HAP-1 (cell line): Measurements from ENCODE around the gene SLC16A7.
"Not testable (repeated sequence)": the region's sequence is repeated elsewhere in the genome, so short reads cannot be mapped to it uniquely, and the experiment has no call there.

ENCODE experiments used
- DNase-seq, 2 experiments: peaks; one replicate each; pipeline ENCODE4 v3.0.0-alpha.2; 2016 to 2020; ENCODE audit warnings: low spot score in 2 of 2
- H3K27me3 ChIP-seq: fragments of 250-450 bp; sonication (Bioruptor Pico); 2 replicates; pipeline ENCODE4 v1.5.1; 2020; ENCODE audit warnings: low read depth, mild to moderate bottlenecking, moderate library complexity
- H3K36me3 ChIP-seq: fragments of 250-450 bp; sonication (Bioruptor Pico); replicated peaks from 2 replicates; pipeline ENCODE4 v1.5.1; 2020; ENCODE audit warnings: mild to moderate bottlenecking
- H3K4me1 ChIP-seq: fragments of 250-450 bp; sonication (Bioruptor Pico); 2 replicates; pipeline ENCODE4 v1.5.1; 2020; ENCODE audit warnings: mild to moderate bottlenecking
- H3K4me3 ChIP-seq: fragments of 250-450 bp; sonication (Bioruptor Pico); 2 replicates; pipeline ENCODE4 v1.5.1; 2020; ENCODE audit warnings: mild to moderate bottlenecking, moderate library complexity
- H3K9me3 ChIP-seq: fragments of 250-450 bp; sonication (Bioruptor Pico); 2 replicates; pipeline ENCODE4 v1.5.1; 2020; ENCODE audit warnings: mild to moderate bottlenecking, moderate library complexity
- in situ Hi-C: fragments of 300-500 bp; cut with MboI; formaldehyde crosslinking; loops from 3 replicates; pipeline ENCODE4 v1.14.3; 2020; ENCODE audit warnings: low sequenced_read_pairs, inconsistent platforms, mixed read lengths

SLC16A7 gene

GRCh38 chr12:59597385-59597781 lies 1.6 kb downstream of the SLC16A7 start:
- Histone ChIP-seq H3K36me3 (no peaks in the 10 kb centered on the region), H3K27me3 (peaks cover 25% of the 10 kb centered on the region), H3K9me3 (no peaks in the 10 kb centered on the region), H3K4me1 (no peaks in the 10 kb centered on the region), H3K4me3 (no peak overlapping the region)
- in situ Hi-C loops, result no loop called here
- DNase-seq, result no peak

- Histone ChIP-seq H3K27me3 (peaks cover 22% of the 10 kb centered on the region), H3K4me1 (no peaks in the 10 kb centered on the region), H3K9me3 (no peaks in the 10 kb centered on the region), H3K36me3 (no peaks in the 10 kb centered on the region), H3K4me3 (no peak overlapping the region)
- DNase-seq, result no peak
- in situ Hi-C loops, result no loop called here
These were observed 4.3 kb downstream of the SLC16A7 start for GRCh38 chr12:59600171-59600570.

DNA sequence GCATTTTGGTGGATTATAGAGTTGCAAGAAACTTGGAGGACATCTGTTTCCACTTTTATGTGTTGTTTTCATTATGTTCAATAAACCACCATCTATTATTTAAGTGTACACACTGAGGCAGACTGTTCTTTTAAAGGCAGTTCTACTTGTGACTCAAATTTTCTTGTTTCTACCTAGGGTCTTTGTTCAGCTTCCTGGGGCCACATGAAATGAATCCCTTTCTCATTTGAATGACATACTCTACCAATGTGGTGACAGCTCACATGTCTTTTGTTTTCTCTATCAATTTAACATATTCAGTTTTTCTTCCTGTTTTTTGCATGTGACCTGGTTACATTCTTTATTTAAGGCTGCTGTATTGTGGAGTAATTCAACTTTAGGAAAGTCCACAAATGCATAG lies 7.9 kb downstream of the SLC16A7 start:
- Histone ChIP-seq H3K9me3 (no peaks in the 10 kb centered on the region), H3K36me3 (no peaks in the 10 kb centered on the region), H3K27me3 (no peaks in the 10 kb centered on the region), H3K4me1 (no peaks in the 10 kb centered on the region), H3K4me3 (no peak overlapping the region)
- DNase-seq, result no peak
- in situ Hi-C loops, result no loop called here

GRCh38 chr12:59612823-59613434 lies 17.1 kb downstream of the SLC16A7 start:
- H3K36me3 ChIP-seq, H3K9me3 ChIP-seq, H3K27me3 ChIP-seq, DNase-seq, in situ Hi-C loops, H3K4me1 ChIP-seq, H3K4me3 ChIP-seq: not testable (repeated sequence)

GRCh38 chr12:59615392-59616165 lies 19.8 kb downstream of the SLC16A7 start:
- no peak overlapping the region for H3K4me3 ChIP-seq
- H3K4me1 ChIP-seq, result no peaks in the 10 kb centered on the region
- no peaks in the 10 kb centered on the region for H3K36me3 ChIP-seq
- H3K9me3 ChIP-seq, result no peaks in the 10 kb centered on the region
- no peak for DNase-seq
- no peaks in the 10 kb centered on the region for H3K27me3 ChIP-seq
- in situ Hi-C loops, result no loop called here

DNA sequence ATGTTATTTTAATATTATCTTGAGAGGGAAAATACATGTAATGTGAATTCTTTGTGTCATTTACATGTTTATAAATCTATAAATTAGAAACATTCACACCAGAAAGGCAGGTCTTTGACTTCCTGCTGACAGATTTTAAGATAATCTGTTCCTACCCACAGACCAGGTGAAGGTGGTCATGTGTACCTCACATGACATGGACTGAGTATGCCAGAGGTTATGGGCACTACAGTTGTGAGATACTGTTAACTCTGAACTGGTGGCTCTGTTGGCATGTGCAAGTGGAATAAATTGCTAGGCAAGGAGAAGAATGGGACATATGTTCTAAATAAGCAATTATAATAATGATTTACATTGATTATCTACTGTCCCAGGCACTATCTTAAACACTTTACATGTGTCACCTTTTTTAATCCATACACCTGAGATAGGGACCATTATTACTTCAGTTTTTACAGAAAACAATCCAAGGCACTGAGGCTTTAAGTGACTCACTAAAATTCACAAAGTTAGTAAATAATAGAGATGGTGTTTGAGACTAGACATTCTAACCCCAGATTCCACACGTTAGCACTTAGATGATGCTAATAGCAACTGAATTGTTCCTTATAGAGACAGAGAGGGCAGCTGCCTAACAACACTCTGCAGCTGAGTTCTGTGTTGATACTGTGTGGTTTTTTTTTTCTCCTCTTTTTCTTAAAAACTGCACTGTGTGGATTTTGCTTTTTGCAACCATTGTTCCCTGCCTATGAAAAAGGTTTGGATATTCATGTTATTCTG lies 23.8 kb downstream of the SLC16A7 start:
- Histone ChIP-seq H3K9me3 (no peaks in the 10 kb centered on the region), H3K4me3 (no peak overlapping the region), H3K4me1 (no peaks in the 10 kb centered on the region), H3K36me3 (no peaks in the 10 kb centered on the region), H3K27me3 (no peaks in the 10 kb centered on the region)
- no peak for DNase-seq
- in situ Hi-C loops, result no loop called here

DNA sequence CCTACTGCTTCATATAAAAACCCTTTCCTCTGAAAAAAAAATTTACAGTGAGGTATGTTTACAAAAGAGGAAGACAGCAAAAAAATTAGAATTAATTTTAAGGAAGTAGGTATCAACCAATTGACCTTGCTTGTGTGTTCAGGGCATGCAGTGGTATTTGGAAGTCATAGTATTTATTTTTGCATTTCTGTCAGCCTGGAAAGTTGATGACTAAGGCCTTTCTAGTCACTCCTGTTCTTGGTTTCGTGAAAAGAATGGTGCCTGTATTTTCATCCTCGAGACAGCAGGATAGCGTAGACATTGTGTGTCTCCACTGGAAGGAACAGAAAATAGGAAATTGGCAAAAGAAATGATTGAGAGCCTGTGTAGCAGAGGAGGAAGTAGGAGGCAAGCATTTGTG lies 24.5 kb downstream of the SLC16A7 start:
- H3K4me1 ChIP-seq, result no peaks in the 10 kb centered on the region
- no peaks in the 10 kb centered on the region for H3K9me3 ChIP-seq
- no peak overlapping the region for H3K4me3 ChIP-seq
- H3K27me3 ChIP-seq, result no peaks in the 10 kb centered on the region
- in situ Hi-C loops, result no loop called here
- no peaks in the 10 kb centered on the region for H3K36me3 ChIP-seq
- DNase-seq, result no peak

GRCh38 chr12:59624732-59625460 lies 29.1 kb downstream of the SLC16A7 start:
- in situ Hi-C loops, result no loop called here
- Histone ChIP-seq H3K4me1 (no peaks in the 10 kb centered on the region), H3K36me3 (no peaks in the 10 kb centered on the region), H3K9me3 (no peaks in the 10 kb centered on the region), H3K4me3 (no peak overlapping the region), H3K27me3 (no peaks in the 10 kb centered on the region)
- DNase-seq, result no peak

- in situ Hi-C loops, result no loop called here
- no peaks in the 10 kb centered on the region for H3K36me3 ChIP-seq
- no peak for DNase-seq
- H3K27me3 ChIP-seq, result no peaks in the 10 kb centered on the region
- H3K9me3 ChIP-seq, result no peaks in the 10 kb centered on the region
- H3K4me3 ChIP-seq, result no peak overlapping the region
- H3K4me1 ChIP-seq, result no peaks in the 10 kb centered on the region
These were observed 30.6 kb downstream of the SLC16A7 start for GRCh38 chr12:59626382-59626781.

GRCh38 chr12:59627582-59627981 lies 31.8 kb downstream of the SLC16A7 start:
- DNase-seq, result no peak
- in situ Hi-C loops, result no loop called here
- no peaks in the 10 kb centered on the region for H3K36me3 ChIP-seq
- H3K9me3 ChIP-seq, result no peaks in the 10 kb centered on the region
- H3K4me1 ChIP-seq, result no peaks in the 10 kb centered on the region
- H3K4me3 ChIP-seq, result no peak overlapping the region
- no peaks in the 10 kb centered on the region for H3K27me3 ChIP-seq

DNA sequence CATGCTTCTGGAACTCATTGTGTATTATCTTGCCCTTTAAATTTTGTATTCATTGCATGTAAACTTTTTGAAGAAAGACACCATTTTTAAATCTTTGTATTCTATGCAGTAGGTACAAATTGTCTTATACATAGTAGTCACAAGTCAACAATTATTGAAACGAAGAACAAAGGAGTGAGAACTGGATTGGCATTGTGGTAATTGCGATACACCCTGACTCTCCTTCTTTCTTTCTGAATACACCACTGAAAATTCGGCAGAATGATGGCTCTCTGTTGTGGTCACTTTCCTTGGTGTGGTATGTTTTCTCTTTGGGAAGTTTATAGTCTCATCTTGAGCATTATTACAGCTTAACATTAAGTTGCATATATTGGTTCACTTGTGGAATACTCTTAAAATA lies 34.1 kb downstream of the SLC16A7 start:
- Histone ChIP-seq H3K9me3 (no peaks in the 10 kb centered on the region), H3K4me1 (no peaks in the 10 kb centered on the region), H3K4me3 (no peak overlapping the region), H3K27me3 (no peaks in the 10 kb centered on the region), H3K36me3 (no peaks in the 10 kb centered on the region)
- DNase-seq, result no peak
- in situ Hi-C loops, result no loop called here

DNA sequence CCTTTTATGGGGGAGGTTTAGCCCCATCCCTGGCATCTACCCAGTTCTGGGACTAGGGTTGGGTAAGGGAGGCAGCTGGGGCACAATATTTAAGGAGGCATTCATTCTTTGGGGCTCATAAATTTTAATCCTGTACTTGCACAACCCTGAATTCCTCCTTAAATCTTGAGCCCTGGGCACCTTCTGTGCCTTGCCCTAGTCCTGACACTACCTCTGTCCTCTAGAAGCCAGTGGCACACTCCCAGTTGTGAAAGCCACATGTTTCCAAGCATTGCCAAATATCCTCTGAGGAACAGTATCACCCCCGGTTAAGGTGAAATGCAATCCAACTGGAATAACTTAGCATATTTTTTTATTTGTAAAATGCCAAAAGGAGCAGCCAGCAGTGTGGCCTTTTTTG lies 36.6 kb downstream of the SLC16A7 start:
- Histone ChIP-seq H3K27me3 (no peaks in the 10 kb centered on the region), H3K4me3 (no peak overlapping the region), H3K4me1 (no peaks in the 10 kb centered on the region), H3K36me3 (no peaks in the 10 kb centered on the region), H3K9me3 (no peaks in the 10 kb centered on the region)
- no peak for DNase-seq
- in situ Hi-C loops, result no loop called here

GRCh38 chr12:59634254-59634653 lies 38.4 kb downstream of the SLC16A7 start:
- Histone ChIP-seq H3K36me3 (no peaks in the 10 kb centered on the region), H3K4me3 (no peak overlapping the region), H3K9me3 (no peaks in the 10 kb centered on the region), H3K4me1 (no peaks in the 10 kb centered on the region), H3K27me3 (no peaks in the 10 kb centered on the region)
- in situ Hi-C loops, result no loop called here
- DNase-seq, result no peak
